Stimulated activated CD4-positive, alpha-beta T cell treated with anti-CD3 and anti-CD28 coated beads, Interleukin-2, amount 100 ng/mL, for 24 hours (primary cell): Measurements from ENCODE around the gene ZGPAT.

Experiments used
- DNase-seq, 2 donors: peaks; one replicate each; pipeline ENCODE4 v3.0.0-alpha.2; 2020

ZGPAT gene

DNA sequence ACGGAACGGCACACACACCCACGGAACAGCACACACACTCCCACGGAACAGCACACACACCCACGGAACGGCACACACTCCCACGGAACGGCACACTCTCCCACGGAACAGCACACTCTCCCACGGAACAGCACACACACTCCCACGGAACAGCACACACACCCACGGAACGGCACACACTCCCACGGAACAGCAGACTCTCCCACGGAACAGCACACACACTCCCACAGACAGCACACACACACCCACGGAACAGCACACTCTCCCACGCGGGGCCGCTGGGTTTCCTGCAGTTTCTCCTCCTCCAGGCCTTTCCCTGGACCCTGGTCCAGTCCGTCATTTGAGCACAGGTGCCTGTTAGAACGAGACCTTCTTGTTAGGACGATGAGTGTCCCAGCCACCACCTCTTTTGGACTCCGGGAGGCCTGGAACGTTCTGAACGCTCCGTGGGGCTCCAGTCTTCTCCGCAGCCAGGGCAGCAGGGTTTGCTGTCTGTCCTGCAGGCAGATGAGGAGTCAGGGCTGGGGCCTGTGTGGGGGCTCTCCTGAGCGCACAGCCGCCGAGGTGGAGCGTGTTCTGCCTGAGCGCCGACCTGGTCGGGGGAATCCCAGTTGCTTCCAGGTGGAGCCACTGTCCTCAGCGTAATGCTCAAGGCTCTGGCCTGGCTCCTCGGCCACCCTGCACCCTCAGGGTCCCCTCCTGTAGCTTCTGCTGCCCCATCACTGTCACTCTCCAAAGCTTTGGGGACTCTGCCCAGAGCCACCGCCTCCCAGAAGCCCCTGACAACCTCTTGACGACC lies 29.0 kb upstream of the ZGPAT start:
- no peak for DNase-seq

DNA sequence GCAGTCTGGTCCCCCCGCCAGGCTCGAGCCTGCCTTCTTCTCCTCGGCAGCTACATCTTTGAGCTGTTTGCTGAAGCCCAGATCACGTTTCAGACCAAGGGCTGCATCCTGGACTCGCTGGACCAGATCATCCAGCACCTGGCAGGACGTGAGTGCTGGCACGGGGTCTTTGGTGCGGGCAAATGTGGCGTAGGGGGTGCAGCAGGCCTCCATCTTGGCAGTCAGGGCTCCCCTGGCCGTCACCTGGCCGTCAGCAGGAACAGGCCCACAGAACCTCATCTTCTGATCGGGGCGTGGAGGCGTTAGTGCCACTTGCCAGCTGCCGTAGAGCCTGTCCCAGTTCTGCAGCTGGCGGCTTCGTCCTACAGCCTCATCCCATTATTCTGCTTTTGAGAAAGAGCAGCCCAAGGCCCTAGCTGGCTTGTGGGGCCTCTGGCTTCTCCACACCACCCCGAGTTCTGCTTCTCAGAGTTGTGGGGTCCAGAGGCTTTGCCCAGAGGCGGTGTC lies 28.0 kb upstream of the ZGPAT start:
- DNase-seq, result no peak

DNA sequence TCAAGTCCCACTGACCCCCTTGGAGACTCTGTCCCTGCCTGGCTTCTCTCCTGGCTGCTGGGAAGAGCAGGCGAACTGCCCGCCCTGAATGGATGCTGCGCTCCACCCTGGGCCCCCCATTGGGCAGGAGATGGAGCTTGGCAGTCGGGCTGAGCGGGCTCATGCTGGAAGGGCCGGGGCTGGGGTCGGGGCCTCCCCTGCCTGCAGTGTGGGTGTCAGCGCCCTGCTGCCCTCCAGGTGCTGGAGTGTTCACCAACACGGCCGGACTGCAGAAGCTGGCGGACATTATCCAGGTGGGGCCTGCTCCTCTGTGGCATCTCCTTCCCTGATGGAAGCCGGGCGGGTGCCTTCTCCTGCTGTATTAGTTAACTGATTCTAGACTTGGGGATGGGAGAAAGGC lies 27.4 kb upstream of the ZGPAT start:
- DNase-seq, result no peak

DNA sequence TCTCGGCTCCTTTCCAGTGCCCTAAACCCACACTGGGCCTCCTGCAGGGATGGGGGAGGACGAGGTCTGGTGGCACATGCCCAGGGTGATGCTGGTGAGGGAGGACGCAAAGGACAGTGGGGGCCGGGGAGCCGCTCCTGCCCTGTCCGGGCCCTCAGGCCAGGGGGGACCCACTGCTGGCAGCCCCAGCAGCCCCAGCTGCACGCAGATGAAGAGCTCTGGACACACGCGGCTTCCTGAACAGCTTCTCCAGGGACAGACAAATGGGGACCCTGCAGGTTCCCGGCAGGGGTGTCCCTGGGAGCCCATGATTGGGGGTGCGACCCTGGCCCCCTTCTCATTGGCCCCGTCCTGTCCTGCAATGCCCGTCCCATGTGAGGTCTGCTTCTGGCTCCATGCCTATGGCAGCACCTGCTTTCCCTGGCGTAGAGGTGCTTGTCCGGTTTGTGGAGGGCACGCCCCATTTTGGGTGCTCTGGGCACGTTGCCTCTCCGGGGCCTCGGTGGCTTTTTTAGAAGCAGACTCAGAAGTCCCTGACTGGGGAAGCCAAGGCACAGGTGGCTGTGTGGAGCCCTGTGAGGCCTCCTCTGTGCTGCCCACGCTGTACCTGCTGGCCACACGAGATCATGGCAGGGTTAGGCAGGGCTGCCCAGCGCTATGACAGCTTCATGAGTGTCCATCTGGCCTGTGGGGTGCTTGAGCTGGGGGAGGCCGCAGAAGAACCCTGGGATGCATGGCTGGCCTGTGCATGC lies 26.8 kb upstream of the ZGPAT start:
- DNase-seq, result no peak

DNA sequence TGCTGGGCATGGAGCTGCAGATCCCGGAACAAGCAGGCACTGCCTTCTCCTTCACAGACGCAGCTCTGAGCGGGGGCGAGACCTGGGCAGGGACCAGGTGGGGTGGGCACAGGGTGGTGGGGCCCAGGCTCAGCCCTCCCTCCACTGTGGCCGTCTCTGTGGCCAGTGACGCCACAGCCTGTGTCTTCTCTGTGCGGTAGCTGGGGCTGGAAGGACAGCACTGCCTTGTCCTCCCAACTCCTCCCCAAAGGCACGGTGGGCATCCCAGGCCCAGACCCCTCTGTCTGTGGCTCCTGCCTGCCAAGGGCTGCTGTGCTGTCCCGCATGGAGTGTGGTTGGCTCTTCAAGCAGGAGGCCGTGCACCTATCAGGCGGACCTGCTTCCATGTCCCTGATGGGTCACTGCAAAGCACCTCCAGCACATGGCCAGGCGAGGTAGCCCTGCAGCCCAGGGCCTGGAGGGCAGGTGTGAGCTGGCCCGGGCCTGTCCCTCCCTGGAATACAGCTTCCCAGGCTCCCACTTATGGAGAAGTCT lies 26.2 kb upstream of the ZGPAT start:
- DNase-seq, result no peak

DNA sequence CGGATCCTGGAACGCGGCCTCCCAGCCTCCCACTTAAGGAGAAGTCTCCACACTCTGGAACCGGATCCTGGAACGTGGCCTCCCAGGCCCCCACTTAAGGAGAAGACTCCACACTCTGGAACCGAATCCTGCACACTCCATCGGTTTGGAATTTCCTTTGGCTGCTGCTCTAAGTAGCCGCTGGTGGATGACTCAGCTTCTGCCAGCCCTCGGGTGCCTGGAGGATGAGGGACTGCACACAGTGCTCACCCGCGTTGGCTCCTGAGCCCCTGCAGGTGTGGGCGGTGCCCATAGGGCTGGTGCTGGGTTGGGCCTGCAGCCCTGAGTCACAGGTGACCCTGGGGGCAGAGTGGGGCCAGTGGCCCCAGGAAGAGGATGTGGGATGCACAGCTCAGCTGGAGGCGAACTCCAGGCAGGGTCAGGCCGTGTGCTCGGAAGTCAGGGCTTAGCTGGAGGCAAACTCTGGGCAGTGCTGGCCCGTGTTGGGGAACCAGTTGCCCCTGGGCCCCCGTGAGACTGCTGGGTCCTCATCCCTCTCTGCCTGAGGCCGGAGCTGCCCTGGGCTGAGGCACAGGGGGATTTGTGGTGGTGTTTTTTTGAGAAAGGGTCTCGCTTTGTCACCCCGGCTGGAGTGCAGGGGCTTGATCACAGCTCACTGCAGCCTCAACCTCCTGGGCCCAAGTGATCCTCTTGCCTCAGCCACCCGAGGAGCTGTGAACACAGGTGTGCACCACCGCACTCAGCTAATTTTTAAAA lies 25.3 kb upstream of the ZGPAT start:
- DNase-seq, result no peak

DNA sequence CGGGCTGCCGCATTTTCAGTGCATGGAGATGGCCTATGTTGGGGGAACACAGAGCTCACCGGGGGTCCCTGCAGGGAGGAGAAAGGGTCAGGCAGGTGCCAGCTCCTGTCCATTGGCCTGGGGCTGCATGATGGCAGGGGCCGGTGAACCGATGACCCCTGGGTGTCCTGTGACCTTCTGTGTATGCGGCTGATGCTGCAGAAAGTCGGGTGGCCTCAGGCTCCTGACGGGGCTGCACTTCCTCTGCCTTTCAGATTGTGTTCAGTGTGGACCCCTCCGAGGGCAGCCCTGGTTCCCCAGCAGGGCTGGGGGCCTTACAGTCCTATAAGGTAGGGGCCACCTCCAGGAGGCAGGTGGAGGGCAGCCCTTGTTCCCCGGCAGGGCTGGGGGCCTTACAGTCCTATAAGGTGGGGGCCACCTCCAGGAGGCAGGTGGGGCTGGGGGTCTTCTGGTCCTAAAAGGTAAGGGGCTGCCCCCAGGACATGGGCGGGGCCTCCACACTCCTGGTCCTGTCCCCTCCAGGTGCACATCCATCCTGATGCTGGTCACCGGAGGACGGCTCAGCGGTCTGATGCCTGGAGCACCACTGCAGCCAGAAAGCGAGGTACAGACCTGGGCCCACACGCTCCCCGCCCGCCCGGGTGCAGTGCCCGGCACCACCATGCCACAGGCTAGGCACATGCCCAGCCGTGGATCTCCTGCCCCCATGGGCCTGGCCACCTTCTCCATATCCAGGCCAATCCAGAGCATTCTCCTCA lies 22.4 kb upstream of the ZGPAT start:
- no peak for DNase-seq

DNA sequence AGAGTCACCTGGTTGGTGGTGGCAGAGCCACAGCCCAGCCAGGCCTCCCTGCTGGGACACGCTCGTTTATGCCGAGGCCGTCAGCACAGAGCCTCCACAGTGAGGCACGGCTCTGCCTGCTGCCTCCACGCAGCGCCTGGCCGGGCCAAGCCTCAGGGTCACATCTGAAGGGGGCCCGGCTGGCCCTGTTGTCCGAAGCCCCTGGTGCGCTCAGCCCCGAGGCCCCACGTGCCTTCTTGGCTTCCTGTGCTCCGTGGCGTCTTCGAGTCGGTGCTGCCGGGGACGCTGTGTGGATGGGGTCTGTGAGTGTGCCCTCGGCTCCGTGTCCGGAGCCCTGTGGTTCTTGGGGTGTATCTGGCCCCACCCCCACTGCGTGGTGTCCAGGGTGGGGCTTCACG lies 21.7 kb upstream of the ZGPAT start:
- DNase-seq, result no peak

DNA sequence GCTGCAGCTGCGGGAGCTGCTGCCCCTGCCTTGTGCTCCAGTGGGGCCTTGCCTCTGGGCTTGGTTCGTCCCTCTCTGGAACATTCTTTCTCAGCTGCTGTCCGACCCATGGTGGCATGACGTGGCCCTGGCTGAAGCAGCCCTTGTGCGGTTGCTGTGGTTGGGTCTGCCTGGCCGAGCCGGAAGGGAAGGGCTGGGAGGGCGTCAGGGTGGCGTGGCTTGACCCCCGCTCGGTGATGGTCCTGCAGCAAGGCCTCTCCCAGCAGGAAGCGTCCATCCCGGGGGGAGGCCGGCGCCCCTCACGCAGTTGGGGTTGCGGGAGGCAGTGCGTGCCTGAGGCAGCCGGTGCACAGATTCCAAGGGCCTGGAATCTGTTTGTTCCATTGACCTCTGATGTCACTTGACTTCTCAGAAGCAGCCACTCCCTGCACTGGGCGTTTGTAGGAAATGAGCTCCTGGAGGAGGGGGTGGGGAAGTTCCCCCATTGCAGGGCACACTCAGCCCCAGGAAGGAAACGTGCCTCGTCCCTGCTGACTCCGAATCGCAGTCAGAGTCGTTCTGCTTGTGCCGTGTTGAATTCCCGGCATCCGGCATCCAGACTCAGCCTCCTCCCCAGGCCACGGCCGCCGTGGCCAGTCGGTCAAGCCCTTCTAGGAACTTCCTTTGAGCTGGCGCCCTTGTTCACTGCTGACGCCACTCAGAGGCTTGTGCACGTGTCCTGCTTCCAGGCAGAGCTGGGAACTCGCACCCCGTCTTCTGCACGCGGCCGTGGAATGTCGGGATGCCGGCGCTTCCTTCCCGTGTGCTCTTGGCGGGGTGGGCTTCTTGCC lies 21.1 kb upstream of the ZGPAT start:
- peak; percentile 64 for DNase-seq

DNA sequence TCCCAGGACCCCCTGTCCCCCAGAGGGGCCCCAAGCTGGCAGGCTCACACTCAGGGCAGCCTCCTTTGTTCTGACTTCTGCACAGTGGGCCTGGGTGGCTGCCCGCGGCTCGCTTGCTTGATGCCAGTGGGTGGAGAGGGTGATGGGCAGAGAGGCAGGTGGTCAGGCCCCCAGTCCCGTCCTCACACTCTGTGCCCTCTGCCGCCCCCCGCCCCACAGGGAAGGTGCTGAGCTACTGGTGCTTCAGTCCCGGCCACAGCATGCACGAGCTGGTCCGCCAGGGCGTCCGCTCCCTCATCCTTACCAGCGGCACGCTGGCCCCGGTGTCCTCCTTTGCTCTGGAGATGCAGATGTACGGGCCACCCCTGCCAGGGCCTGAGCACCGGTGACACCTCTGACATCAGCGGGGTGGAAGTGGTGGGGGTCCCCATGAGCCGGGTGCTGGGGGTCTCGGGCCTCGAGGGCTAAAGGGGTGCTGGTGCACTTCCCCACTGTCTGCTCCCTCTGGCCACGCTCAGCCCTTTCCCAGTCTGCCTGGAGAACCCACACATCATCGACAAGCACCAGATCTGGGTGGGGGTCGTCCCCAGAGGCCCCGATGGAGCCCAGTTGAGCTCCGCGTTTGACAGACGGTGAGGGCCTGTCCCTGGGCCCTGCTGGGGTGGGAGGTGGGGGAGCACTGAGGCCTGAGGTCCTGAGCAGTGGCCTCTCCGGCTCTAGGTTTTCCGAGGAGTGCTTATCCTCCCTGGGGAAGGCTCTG lies 20.2 kb upstream of the ZGPAT start:
- no peak for DNase-seq

DNA sequence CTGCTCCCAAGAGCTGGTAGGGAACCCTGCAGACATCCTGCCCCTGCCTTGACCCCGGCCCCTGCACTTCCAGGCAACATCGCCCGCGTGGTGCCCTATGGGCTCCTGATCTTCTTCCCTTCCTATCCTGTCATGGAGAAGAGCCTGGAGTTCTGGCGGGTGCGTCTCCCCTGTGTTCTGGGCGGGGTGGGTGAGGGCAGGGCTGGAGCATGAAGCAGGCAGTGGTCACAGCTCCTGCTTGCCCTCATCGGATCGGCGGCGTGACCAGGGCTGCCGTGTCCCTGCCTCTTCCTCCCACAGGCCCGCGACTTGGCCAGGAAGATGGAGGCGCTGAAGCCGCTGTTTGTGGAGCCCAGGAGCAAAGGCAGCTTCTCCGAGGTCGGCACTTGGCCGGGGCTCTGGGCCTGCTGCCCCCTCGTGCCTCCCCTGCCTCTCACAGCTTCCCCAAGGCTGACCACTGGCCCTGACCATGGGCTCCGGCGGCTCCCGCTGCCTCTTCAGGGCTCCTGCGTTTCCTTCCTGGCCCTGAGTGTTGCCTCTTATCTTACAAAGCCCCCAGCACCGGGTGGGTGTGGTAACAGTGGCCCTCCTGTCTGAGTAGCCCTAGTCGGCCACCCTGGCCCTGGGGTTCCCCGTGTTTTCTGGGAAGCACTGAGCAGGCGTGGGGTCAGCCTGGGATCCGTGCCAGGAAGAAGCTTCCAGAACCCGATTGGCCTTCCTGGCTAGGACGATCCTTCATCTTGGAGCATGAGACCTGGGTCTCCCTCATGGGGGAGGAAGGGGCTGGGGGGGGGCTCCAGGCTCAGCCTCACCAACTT lies 19.4 kb upstream of the ZGPAT start:
- no peak for DNase-seq

DNA sequence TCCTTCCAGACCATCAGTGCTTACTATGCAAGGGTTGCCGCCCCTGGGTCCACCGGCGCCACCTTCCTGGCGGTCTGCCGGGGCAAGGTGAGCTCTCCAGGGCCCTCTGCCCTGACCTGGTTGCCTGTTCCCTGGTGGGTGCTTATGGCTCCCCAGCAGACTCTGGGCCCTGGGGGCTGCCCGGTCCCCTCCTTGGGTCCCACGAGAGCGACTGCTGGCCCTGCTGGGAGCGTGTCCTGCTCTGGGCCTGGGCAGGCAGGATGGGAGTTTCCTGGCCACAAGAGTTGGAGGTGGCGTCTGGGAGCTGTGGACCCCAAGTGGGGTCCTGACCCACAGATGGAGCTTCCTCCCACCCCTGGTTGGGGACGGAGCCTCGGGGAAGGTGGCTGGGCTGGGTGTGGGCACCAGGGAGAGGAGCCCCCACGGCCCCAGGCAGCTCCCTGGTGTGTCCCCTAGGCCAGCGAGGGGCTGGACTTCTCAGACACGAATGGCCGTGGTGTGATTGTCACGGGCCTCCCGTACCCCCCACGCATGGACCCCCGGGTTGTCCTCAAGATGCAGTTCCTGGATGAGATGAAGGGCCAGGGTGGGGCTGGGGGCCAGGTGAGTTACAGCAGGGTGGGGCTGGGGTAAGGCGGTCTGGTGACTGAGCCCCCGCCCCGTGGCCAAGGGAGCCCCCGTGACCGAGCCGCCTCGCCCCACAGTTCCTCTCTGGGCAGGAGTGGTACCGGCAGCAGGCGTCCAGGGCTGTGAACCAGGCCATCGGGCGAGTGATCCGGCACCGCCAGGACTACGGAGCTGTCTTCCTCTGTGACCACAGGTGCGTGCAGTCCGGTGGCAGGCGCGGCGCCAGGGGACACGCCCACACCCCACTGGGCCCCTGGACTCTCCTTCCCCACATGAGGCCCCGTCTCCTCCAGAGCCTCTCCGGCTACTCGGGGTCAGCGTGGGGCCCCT lies 18.5 kb upstream of the ZGPAT start:
- DNase-seq, result no peak

DNA sequence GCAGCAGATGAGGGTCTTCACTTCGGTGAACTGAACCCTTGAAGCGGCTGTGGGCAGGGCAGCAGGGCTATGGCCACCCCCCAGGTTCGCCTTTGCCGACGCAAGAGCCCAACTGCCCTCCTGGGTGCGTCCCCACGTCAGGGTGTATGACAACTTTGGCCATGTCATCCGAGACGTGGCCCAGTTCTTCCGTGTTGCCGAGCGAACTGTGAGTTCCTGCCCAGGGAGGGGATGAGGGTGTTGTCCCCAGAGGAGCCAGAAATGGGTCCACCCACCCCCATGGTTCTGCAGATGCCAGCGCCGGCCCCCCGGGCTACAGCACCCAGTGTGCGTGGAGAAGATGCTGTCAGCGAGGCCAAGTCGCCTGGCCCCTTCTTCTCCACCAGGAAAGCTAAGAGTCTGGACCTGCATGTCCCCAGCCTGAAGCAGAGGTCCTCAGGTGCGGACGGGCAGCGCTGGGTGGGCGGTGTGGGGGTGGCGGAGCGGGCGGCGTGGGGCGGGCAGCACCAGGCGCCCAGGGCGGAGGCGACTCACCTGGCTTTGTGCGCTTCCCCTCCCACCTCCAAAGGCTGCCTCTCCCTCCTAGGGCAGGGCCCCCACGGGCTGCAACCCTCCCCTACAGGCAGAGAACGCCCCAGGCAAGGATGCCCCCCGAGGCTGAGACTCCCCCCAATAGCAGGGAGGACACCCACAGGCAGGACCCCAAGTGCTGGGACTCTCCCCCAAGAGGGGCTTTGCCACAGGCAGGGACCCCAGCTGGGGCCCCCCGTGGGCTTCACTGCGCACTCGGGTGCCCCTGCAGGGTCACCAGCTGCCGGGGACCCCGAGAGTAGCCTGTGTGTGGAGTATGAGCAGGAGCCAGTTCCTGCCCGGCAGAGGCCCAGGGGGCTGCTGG lies 17.6 kb upstream of the ZGPAT start:
- DNase-seq, result no peak

DNA sequence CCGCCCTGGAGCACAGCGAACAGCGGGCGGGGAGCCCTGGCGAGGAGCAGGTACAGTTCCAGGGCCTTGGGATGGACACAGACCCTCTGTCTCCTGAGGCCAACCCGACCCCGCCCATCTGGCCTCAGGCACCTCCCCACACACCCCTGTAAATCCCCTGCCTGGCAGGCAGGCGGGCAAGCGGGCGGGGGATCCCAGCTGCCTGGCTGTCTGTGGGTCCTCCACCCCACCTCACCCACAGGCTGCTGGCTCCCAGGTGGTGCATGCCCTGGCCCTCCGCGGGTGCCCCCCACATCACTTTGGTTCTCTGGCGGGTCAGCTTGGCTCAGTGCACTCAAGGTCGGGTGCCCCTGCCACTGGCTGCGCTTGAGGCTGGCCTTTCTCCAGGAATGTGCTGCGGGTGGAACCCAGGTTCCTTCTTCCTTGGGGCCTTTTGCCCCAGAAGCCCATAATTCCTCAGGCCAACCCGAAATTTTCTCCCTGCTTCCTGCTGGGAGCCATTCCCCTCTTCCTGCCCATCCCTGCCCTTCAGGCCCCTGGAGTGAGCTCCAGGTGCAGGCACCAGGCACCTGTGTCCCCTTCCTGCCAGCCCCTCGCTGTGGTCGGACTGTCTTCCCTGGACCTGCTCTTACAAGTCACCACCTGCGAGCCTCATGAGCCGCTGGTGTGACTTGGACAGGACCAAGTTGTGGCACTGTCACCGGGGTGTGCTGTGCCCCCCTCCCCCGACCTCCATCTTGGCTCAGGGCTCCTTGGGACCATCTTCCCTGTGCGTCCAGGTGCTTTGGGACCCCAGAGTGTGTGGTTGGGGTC lies 16.7 kb upstream of the ZGPAT start:
- no peak for DNase-seq

DNA sequence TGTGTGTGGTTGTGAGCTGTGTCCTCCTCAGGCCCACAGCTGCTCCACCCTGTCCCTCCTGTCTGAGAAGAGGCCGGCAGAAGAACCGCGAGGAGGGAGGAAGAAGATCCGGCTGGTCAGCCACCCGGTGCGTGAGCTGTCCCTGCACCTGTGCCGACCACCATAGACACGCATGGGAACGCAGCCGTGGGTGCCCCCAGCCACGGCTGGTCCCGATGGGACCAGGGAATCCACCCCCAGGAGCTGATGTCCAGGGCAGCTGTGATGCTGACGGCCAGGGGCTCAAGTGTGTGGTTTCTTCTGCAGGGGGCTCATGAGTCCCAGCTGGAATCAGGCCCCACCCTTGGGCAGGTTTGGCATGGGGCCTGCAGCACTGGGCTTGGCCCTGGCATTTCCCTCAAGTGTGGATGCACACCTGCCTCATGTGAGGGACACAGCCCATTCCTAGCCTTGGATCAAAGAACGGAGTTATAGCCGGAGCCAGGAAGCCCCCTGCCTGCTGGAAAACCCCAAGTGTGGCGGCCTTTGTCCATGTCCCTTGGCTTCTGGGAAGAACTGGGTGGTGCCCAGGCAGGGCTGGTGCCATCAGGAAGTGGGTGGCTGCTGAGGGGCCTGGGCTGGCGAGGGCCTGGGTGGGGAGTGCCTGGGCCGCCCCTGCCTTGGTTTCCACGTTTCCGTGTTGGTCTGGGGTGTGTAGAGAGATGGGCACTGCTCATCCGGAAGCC lies 16.0 kb upstream of the ZGPAT start:
- no peak for DNase-seq
